T-helper 2 cell (primary cell): ENCODE data around the gene DGKI.

Experiments used
- DNase-seq, 5 experiments: peaks; one replicate each; pipeline versions ENCODE4 v3.0.0 to v3.0.0-alpha.2; 2012 to 2022

Gene DGKI

GRCh38 chr7:137684776-137685175 lies 162.0 kb downstream of the DGKI start:
- no peak for DNase-seq

GRCh38 chr7:137684316-137684715 lies 162.5 kb downstream of the DGKI start:
- DNase-seq, result no peak

- DNase-seq, result no peak
Measured at GRCh38 chr7:137682596-137682995, 164.2 kb downstream of the DGKI start.

- no peak for DNase-seq
Measured at GRCh38 chr7:137681657-137682562, 164.9 kb downstream of the DGKI start.

GRCh38 chr7:137674551-137675409 lies 172.0 kb downstream of the DGKI start:
- no peak for DNase-seq

- no peak for DNase-seq
Measured at GRCh38 chr7:137674048-137674447, 172.7 kb downstream of the DGKI start.

GRCh38 chr7:137671920-137672319 lies 174.9 kb downstream of the DGKI start:
- no peak for DNase-seq

- DNase-seq, result no peak
Measured at GRCh38 chr7:137670222-137671064, 176.3 kb downstream of the DGKI start.

- no peak for DNase-seq
Measured at GRCh38 chr7:137669706-137670105, 177.1 kb downstream of the DGKI start.

- DNase-seq, result no peak
Measured at GRCh38 chr7:137668404-137668803, 178.4 kb downstream of the DGKI start.

- DNase-seq, result no peak
Measured at GRCh38 chr7:137667633-137668387, 179.0 kb downstream of the DGKI start.

GRCh38 chr7:137664846-137665245 lies 181.9 kb downstream of the DGKI start:
- DNase-seq, result no peak

- no peak for DNase-seq
Measured at GRCh38 chr7:137661634-137662033, 185.1 kb downstream of the DGKI start.

GRCh38 chr7:137658190-137658900 lies 188.4 kb downstream of the DGKI start:
- no peak for DNase-seq

GRCh38 chr7:137657476-137658189 lies 189.1 kb downstream of the DGKI start:
- no peak for DNase-seq

GRCh38 chr7:137656850-137657232 lies 189.9 kb downstream of the DGKI start:
- no peak for DNase-seq

- DNase-seq, result peak in 3 of 5 experiments; percentile 24 to 67 (median 50)
Measured at GRCh38 chr7:137656227-137656849, 190.4 kb downstream of the DGKI start.

GRCh38 chr7:137655804-137656203 lies 191.0 kb downstream of the DGKI start:
- no peak for DNase-seq

- no peak for DNase-seq
Measured at GRCh38 chr7:137652721-137653120, 194.1 kb downstream of the DGKI start.
